Activated CD4-positive, alpha-beta memory T cell treated with anti-CD3 and anti-CD28 coated beads for 36 hours (primary cell): ENCODE data around the gene RUNX3. TPM values are rescaled to one million over a fixed set of nuclear protein-coding genes. Genes with fewer than 3 reads are reported as not detected.

Experiments used
- CTCF ChIA-PET: fragments of 350-600 bp; sonication (Branson Sonifier 250); formaldehyde crosslinking; loops from one replicate; lab custom pipeline; 2021; ENCODE audit warnings: antibody characterized with exemption, inconsistent platforms; lab: Charles Lee
- POLR2A ChIA-PET: fragments of 350-600 bp; sonication (Branson Sonifier 250); formaldehyde crosslinking; loops from one replicate; lab custom pipeline; 2021; ENCODE audit warnings: antibody characterized with exemption; lab: Charles Lee
- DNase-seq: peaks from one replicate; pipeline ENCODE4 v3.0.0-alpha.2; 2020
- H3K27ac Mint-ChIP-seq: one replicate; pipeline ENCODE4 v1.8.0; 2021; ENCODE audit warnings: mixed read lengths
- H3K27me3 Mint-ChIP-seq: one replicate; pipeline ENCODE4 v1.8.0; 2021; ENCODE audit warnings: mixed read lengths
- H3K36me3 Mint-ChIP-seq: one replicate; pipeline ENCODE4 v1.8.0; 2021; ENCODE audit warnings: mixed read lengths
- H3K4me1 Mint-ChIP-seq: one replicate; pipeline ENCODE4 v1.8.0; 2021; ENCODE audit warnings: low read depth, mixed read lengths
- H3K4me3 Mint-ChIP-seq: one replicate; pipeline ENCODE4 v1.8.0; 2021; ENCODE audit warnings: mild to moderate bottlenecking, mixed read lengths
- H3K9me3 Mint-ChIP-seq: one replicate; pipeline ENCODE4 v1.8.0; 2021; ENCODE audit warnings: mixed read lengths
- intact Hi-C: fragments of 100-400 bp; cut with micrococcal nuclease; formaldehyde crosslinking; loops from one replicate; pipeline ENCODE4 v1.15.1; 2023
- total RNA-seq, 2 experiments: library from RNA; stranded (reverse); gene quantifications; one replicate each; pipeline ENCODE4 v1.2.3, GENCODE V29; 2021

RUNX3 gene
- total RNA-seq, 2 experiments from 2014 or later = 153 to 155 TPM

DNA sequence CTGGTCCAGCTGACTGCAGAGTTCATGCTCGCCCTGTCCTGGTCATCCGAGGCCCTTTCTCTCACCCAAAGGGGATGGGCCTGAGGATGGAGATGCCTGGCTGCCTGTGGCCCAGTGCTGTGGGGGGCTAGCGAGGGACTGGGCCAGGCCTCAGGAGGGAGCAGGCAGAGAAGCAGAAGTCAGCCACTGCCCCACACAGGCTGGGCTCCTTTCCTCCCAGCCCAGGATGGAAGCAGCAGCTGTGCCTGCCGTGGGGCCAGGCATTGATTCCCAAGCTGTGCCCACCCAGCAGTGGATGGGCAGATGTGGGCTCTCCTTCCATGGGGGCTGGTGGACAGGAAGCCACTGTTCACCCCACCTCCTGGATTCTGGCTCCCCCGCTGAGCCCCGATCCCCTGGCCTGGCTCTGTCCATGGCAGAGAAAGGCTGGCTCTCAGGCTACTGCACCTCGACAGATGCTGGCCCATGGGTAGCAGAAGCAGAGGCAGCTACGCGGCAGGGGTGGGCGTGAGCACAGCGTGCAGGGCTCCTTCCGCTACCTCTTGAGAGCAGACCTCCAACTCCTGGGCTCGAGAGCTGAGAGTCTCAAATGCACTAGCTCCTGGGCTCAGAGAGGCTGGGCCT, 24.6 kb downstream of the RUNX3 start:
- Mint-ChIP-seq H3K36me3 (peaks cover 71% of the 10 kb centered on the region), H3K27me3 (no peaks in the 10 kb centered on the region), H3K4me3 (no peak overlapping the region), H3K27ac (peak overlapping the region; percentile 45), H3K4me1 (peaks cover 30% of the 10 kb centered on the region), H3K9me3 (no peaks in the 10 kb centered on the region)
- CTCF ChIA-PET = no interaction called here
- POLR2A ChIA-PET = no interaction called here
- DNase-seq = peak; percentile 8
- intact Hi-C loops = no loop called here

DNA sequence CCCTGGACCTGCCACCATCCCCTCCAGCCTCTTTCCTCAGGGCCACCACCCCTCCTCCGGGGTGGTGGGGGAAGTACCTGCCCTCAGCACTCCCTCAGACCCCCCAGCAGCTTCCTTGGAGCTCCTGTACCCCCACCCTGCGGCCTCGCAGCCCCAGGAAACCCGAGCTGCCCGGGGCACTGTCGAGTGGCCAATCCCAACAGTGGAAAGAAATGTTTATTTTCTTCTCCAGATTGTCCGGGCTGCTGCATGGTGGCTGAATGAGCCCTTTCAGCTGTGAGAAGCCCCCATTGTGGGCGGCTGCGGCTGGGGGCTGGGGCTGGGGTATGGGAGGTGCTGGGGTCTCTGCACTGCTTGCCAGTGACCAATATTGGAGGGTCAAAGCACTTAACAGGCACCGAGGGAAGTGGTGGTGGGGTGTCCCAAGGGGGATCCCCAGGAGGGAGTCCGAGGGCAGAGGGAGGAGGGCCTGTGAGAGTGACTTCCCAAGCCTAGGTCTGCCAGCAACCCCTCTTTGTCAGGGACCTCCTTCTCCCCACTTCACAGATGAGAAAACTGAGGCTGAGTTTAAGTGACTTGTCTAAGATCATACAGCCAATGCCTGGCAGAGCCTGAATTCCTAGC, 25.2 kb downstream of the RUNX3 start:
- peak overlapping the region; percentile 45 for H3K27ac Mint-ChIP-seq
- DNase-seq = peak; percentile 10
- ChIA-PET POLR2A (no interaction called here), CTCF (no interaction called here)
- H3K27me3 Mint-ChIP-seq = no peaks in the 10 kb centered on the region
- H3K4me1 Mint-ChIP-seq = peaks cover 30% of the 10 kb centered on the region
- H3K4me3 Mint-ChIP-seq = no peak overlapping the region
- H3K9me3 Mint-ChIP-seq = no peaks in the 10 kb centered on the region
- H3K36me3 Mint-ChIP-seq = peaks cover 73% of the 10 kb centered on the region
- intact Hi-C loops = no loop called here

DNA sequence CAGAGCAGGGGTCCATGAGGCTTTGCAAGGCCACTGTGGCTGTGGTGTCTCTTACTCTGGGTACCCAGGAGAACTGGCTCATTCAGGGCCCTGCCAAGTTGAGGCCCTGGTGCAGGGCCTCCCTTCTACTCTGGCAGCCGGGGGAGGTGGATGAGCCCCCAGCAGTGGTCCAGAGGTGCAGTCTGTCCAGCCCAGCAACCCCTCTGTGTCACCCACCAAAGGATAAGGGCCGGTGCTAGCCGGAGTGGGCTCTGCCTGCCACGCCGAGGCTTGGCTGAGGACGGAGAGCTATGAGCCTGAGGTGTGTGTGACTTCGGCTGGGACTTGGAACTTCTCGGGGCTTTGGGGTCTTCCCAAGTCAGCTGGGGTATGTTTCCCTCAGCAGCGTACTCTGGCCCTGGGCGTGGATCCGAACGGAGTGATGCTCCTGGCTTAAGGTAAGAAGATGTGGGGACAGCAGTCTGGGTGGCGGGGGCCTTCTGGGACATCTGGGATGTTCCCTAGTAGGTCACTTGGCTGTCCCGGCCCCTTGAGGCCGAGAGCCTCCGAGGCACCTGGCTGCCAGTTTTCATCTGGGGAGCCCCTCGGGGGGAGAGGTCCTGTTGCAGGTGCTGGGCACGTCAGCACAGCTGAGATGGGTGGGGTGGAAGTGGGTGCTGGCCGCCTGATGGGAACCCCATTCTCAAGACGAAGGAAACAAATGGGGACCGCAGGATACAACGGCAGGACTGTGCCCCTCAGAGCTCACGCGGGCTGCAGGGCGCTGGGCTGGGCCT, 25.9 kb downstream of the RUNX3 start:
- Mint-ChIP-seq H3K27ac (peak overlapping the region; percentile 33), H3K4me3 (no peak overlapping the region), H3K27me3 (no peaks in the 10 kb centered on the region), H3K4me1 (peaks cover 29% of the 10 kb centered on the region), H3K36me3 (peaks cover 66% of the 10 kb centered on the region), H3K9me3 (no peaks in the 10 kb centered on the region)
- no peak for DNase-seq
- CTCF ChIA-PET = interaction anchor here (0.5 to 1.7 kb wide), 3 partner anchors 26 to 301 kb away, joined by 4 to 5 read pairs (median 5); no protein-coding TSS in a partner anchor
- intact Hi-C loops = no loop called here
- POLR2A ChIA-PET = interaction anchor here (0.5 kb wide), 1 partner anchor 261 kb away, joined by 4 read pairs; the partner anchor contains the start of gene SRRM1

DNA sequence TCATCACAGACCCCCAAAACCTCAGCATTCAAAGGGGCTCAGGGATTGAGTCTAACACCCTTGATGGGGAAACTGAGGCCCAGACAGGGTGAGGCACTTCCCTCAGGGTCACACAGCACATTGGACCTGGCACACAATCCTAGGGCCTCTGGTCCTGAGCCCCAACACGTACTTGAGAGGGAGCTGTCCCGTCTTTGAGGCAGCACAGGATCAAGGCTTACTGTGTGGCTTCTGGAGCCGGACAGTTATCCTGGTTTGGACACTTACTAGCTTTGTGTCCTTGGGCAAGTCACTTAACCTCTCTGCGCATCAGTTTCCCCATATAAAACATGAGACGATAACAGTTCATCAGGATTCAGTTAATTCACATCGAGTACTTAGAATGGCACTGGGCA, 26.5 kb downstream of the RUNX3 start:
- ChIA-PET POLR2A (interaction anchor here (0.5 kb wide), 1 partner anchor 261 kb away, joined by 4 read pairs; the partner anchor contains the start of gene SRRM1), CTCF (interaction anchor here (0.5 to 1.7 kb wide), 2 partner anchors 27 to 134 kb away, joined by 4 to 5 read pairs; no protein-coding TSS in a partner anchor)
- Mint-ChIP-seq H3K9me3 (no peaks in the 10 kb centered on the region), H3K4me1 (peaks cover 32% of the 10 kb centered on the region), H3K36me3 (peaks cover 63% of the 10 kb centered on the region), H3K27ac (peak overlapping the region; percentile 33), H3K4me3 (no peak overlapping the region), H3K27me3 (no peaks in the 10 kb centered on the region)
- intact Hi-C loops = no loop called here
- DNase-seq = no peak

DNA sequence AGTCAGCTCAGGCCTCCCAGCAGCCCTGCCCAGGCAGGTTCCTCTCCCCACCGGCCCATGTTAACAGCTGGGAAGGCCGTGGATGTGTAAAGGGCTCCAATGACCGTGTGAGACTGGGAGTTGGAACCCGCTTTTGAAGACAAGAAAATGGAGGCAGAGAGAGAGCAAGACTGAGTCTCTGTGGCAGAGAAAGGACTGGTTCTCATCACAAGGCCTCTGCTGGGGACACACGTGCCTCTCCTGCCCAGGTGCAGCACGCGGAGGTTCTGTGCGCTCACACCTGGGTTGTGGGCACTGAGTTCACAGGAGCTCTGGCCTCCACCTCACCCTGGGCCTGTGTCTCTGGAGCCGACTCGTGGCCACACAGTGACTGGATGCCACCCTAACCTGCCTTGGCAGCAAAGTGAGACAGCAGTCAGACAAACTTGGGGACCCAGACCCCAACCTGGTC, 27.0 kb downstream of the RUNX3 start:
- Mint-ChIP-seq H3K27ac (no peak overlapping the region), H3K4me3 (no peak overlapping the region), H3K4me1 (peaks cover 31% of the 10 kb centered on the region), H3K27me3 (no peaks in the 10 kb centered on the region), H3K36me3 (peaks cover 58% of the 10 kb centered on the region), H3K9me3 (no peaks in the 10 kb centered on the region)
- CTCF ChIA-PET = interaction anchor here (1.7 kb wide), 1 partner anchor 135 kb away, joined by 4 read pairs; no protein-coding TSS in a partner anchor
- POLR2A ChIA-PET = no interaction called here
- intact Hi-C loops = no loop called here
- DNase-seq = no peak

DNA sequence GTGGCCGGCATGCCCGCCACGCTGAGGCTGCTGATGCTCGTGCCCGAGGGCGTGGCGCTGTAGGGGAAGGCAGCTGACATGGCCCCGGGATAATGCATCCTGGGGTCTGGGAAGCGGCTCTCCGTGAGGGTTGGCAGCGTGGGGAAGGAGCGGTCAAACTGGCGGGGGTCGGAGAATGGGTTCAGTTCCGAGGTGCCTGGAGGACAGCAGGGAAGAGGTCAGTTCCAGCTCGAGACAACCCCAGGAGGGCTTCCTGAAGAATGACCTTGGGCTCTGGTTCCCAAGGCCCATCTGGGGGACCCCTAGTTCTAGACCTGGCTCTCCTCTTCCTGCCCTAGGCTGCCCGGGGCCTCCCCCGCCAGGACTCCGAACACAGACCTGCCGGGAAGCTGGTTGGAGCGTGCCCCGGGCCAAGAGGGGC, 27.6 kb downstream of the RUNX3 start:
- POLR2A ChIA-PET = no interaction called here
- intact Hi-C loops = no loop called here
- Mint-ChIP-seq H3K4me1 (peaks cover 25% of the 10 kb centered on the region), H3K9me3 (no peaks in the 10 kb centered on the region), H3K36me3 (peaks cover 52% of the 10 kb centered on the region), H3K27me3 (no peaks in the 10 kb centered on the region), H3K27ac (peak overlapping the region; percentile 65), H3K4me3 (peak overlapping the region; percentile 4)
- CTCF ChIA-PET = interaction anchor here (1.7 kb wide), 1 partner anchor 135 kb away, joined by 4 read pairs; no protein-coding TSS in a partner anchor
- no peak for DNase-seq

DNA sequence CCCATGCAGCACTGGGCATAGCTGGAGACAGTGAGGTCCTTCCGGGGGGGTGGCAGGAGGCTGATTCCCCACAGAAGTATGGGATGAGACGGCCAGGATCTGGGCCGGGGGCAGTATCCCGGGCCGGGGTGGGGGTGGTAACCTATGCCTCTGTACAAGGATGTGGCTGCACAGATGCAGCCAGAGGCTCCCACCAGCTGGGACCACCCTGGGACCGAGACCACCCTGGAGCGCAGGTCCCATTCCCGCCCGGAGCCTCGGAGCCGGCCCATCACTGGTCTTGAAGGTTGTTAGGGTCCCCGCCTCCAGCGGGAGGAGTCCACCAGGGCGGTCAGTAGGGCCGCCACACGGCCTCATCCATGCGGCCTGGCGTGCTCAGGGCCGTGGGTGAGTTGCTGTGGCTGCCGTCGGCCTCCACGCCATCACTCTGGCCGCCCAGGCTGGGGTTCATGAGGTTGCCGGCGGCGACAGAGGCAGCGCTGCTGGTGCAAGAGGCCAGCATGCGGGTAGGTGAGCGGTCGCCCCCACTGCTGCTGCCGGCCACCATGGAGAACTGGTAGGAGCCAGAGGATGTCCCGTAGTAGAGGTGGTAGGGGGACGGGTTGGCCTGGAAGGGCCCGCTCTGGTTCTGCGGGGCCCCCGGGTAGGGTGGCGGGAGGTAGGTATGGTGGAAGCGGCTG, 28.1 kb downstream of the RUNX3 start:
- ChIA-PET POLR2A (no interaction called here), CTCF (no interaction called here)
- H3K4me1 Mint-ChIP-seq = peaks cover 23% of the 10 kb centered on the region
- H3K4me3 Mint-ChIP-seq = peak overlapping the region; percentile 33
- no peaks in the 10 kb centered on the region for H3K27me3 Mint-ChIP-seq
- peak; percentile 19 for DNase-seq
- H3K36me3 Mint-ChIP-seq = peaks cover 49% of the 10 kb centered on the region
- H3K27ac Mint-ChIP-seq = peak overlapping the region; percentile 70
- intact Hi-C loops = no loop called here
- no peaks in the 10 kb centered on the region for H3K9me3 Mint-ChIP-seq

DNA sequence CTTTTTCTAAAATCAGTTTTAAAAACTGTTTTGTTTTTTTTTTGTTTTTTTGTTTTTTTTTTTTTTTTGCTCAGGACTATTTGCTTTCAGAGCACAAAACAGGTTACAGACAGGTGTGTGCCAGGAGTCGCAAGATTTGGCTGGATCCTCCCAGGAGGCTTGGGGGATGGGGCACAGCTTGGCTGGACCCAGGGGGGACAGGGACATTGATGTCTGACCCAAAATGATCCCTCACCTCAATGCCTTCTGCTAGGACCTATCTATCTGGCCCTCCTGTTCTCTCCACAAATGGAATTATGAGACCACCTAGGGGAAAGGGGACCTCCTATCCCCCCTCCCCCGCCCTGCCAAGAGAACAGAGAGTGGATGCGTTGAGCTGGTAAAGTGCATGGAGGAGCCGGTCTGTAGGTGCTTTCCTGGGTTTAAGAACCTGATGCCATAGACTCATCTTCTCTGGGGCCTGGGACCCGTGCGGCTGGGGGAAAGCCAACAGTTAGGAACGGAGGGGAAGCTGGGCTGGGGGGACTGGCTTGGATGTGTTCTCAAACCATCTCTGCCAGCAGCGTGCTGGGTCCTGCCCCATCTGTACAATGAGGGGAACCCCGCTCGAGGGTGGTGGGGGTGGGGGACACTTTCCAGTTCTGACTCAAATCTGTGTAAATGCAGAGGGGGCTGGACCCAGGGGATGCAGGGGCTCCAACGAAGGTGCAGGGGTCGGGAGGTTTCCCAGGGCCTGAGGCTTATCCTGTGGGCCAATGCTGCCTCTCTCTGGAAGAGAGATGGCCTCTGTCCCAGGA, 28.9 kb downstream of the RUNX3 start:
- POLR2A ChIA-PET = interaction anchor here (2.0 kb wide), 1 partner anchor 200 kb away, joined by 5 read pairs; no protein-coding TSS in a partner anchor
- peaks cover 41% of the 10 kb centered on the region for H3K36me3 Mint-ChIP-seq
- intact Hi-C loops = no loop called here
- no peaks in the 10 kb centered on the region for H3K9me3 Mint-ChIP-seq
- CTCF ChIA-PET = interaction anchor here (0.6 kb wide), 1 partner anchor 42 kb away, joined by 3 read pairs; no protein-coding TSS in a partner anchor
- H3K27me3 Mint-ChIP-seq = no peaks in the 10 kb centered on the region
- DNase-seq = peak; percentile 49
- H3K27ac Mint-ChIP-seq = peak overlapping the region; percentile 70
- H3K4me3 Mint-ChIP-seq = peak overlapping the region; percentile 33
- H3K4me1 Mint-ChIP-seq = peaks cover 23% of the 10 kb centered on the region

DNA sequence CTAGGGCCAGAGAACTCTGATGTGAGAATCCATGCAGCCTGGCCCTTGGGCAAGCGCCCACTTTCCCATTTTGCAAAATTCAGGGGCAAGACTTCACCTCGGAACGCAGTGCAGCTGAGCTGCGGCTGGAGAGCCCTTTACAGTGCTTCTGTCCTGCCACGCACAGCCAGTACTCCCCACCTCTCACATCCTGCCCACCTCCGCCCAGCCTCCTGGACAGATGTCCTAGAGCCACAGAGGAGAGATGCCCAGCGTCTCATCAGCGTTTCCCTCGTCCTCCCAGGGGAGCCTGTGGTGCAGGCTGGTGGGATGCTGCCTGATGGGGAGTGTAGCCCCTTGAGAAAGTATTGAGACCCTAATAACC, 29.6 kb downstream of the RUNX3 start:
- H3K27me3 Mint-ChIP-seq = no peaks in the 10 kb centered on the region
- ChIA-PET CTCF (no interaction called here), POLR2A (interaction anchor here (0.6 to 2.0 kb wide), 2 partner anchors 50 to 200 kb away, joined by 3 to 5 read pairs; no protein-coding TSS in a partner anchor)
- peak overlapping the region; percentile 68 for H3K27ac Mint-ChIP-seq
- H3K4me1 Mint-ChIP-seq = peaks cover 23% of the 10 kb centered on the region
- DNase-seq = peak; percentile 35
- H3K9me3 Mint-ChIP-seq = no peaks in the 10 kb centered on the region
- H3K36me3 Mint-ChIP-seq = peaks cover 39% of the 10 kb centered on the region
- intact Hi-C loops = no loop called here
- H3K4me3 Mint-ChIP-seq = peak overlapping the region; percentile 17

DNA sequence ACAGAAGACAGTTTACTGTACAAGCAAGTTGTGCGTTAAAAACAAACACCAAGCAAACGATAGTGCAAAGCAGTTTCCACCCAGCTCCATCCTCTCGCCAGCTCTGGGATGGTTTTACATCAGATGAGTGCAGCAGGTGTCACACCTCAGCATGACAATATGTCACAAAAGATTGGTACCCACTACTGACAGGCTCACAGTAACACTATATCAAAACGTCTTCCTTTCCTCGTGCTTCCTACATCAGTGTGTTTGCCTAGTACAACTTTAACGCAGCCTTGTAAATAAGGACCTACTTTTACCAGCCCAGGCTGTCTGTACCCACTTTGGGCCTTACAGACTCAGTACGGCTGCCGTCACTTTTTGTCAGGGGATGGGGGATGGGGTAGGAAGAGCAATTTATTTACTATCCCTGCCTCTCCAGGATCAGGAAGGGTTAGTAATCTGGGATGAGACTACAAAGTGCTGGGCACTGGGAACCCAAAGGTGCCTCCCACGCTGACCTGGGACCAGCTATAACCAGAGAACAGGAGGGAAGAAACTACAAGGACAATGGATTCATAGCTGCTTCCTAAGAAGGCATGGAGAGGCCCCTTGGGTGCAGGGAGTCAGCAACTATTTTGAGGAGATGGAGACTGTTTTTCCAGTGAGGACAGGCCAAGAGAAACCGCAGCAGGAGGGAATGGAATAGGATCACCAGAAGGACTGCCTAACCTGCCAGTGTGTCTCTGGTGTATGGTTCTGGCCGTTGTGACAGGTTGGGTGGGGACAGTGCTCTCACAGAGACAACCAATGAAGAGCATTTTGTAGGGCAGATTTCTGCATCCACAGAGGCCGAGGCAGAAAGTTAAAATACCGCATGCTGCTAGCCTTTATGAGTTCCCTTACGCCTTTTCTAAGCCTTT, 30.2 kb downstream of the RUNX3 start:
- intact Hi-C loops = loop anchor here (2.0 kb wide), 1 partner anchor 51 kb away; no protein-coding TSS in a partner anchor
- peak overlapping the region; percentile 68 for H3K27ac Mint-ChIP-seq
- peak; percentile 37 for DNase-seq
- H3K4me3 Mint-ChIP-seq = peak overlapping the region; percentile 17
- H3K27me3 Mint-ChIP-seq = no peaks in the 10 kb centered on the region
- peaks cover 23% of the 10 kb centered on the region for H3K4me1 Mint-ChIP-seq
- H3K36me3 Mint-ChIP-seq = peaks cover 34% of the 10 kb centered on the region
- ChIA-PET POLR2A (interaction anchor here (0.6 to 2.0 kb wide), 2 partner anchors 49 to 201 kb away, joined by 3 to 5 read pairs; no protein-coding TSS in a partner anchor), CTCF (no interaction called here)
- no peaks in the 10 kb centered on the region for H3K9me3 Mint-ChIP-seq
